Parathyroid adenoma (tissue), 2 donors: Measurements from ENCODE around the gene GNAO1.

ENCODE experiments used
- H2AFZ ChIP-seq: fragments of 300-600 bp; sonication (generic); one replicate; pipeline ENCODE4 v1.7.0; 2017; ENCODE audit warnings: antibody characterized with exemption, mild to moderate bottlenecking
- H3K27ac ChIP-seq: fragments of 300-600 bp; sonication (generic); one replicate; pipeline ENCODE4 v1.7.0; 2017
- H3K27me3 ChIP-seq: fragments of 300-600 bp; sonication (generic); one replicate; pipeline ENCODE4 v1.7.0; 2017; ENCODE audit warnings: low read length; ENCODE audit not compliant: control insufficient read depth, insufficient read depth
- H3K36me3 ChIP-seq: fragments of 300-600 bp; sonication (generic); one replicate; pipeline ENCODE4 v1.7.0; 2017; ENCODE audit warnings: low read length; ENCODE audit not compliant: control insufficient read depth, insufficient read depth
- H3K4me1 ChIP-seq: fragments of 300-600 bp; sonication (generic); one replicate; pipeline ENCODE4 v1.7.0; 2017; ENCODE audit warnings: control low read depth
- H3K4me2 ChIP-seq: fragments of 300-600 bp; sonication (generic); one replicate; pipeline ENCODE4 v1.7.0; 2017; ENCODE audit warnings: low read length
- H3K4me3 ChIP-seq: fragments of 300-600 bp; sonication (generic); one replicate; pipeline ENCODE4 v1.7.0; 2017; ENCODE audit warnings: low read depth, low read length
- H3K79me2 ChIP-seq: fragments of 300-600 bp; sonication (generic); one replicate; pipeline ENCODE4 v1.7.0; 2017; ENCODE audit warnings: control low read depth
- H3K9ac ChIP-seq: fragments of 300-600 bp; sonication (generic); one replicate; pipeline ENCODE4 v1.7.0; 2017; ENCODE audit warnings: mild to moderate bottlenecking
- H3K9me3 ChIP-seq: fragments of 300-600 bp; sonication (generic); one replicate; pipeline ENCODE4 v1.7.0; 2017; ENCODE audit warnings: low read length; ENCODE audit not compliant: control insufficient read depth
- TF ChIP-seq, protein P1 (sequence below): fragments of 300-600 bp; sonication (generic); IDR thresholded peaks from one replicate; pipeline ENCODE4 v1.7.0; 2017; ENCODE audit warnings: antibody characterized with exemption, mild to moderate bottlenecking
- donor health status: primary hyperparathyroidism.

The GNAO1 gene

DNA sequence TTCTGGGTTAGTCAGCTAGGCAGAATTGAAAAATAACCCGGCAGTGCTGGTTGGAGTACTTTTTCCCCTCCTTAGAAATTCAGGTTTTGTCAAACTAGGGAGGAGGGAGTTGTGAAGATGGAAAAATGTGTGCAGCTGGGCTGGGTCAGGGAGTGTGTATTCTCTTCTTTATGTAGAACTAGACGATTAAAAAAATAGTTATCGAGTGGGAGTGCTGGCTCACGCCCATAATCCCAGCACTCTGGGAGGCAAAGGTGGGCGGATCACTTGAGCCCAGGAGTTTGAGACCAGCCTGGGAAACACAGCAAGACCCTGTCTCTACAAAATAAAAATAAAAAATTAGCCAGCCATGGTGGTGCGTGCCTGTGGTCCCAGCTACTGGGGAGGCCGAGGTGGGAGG is 106.4 kb downstream of the GNAO1 start:
- Histone ChIP-seq H3K4me3 (no peak overlapping the region), H2AFZ (no peak overlapping the region), H3K27ac (no peak overlapping the region), H3K36me3 (no peaks in the 10 kb centered on the region), H3K4me1 (no peaks in the 10 kb centered on the region), H3K27me3 (no peaks in the 10 kb centered on the region), H3K4me2 (no peak overlapping the region), H3K79me2 (peaks cover 3% of the 10 kb centered on the region), H3K9me3 (no peaks in the 10 kb centered on the region), H3K9ac (no peak overlapping the region)
- TF ChIP-seq, protein P1, sequence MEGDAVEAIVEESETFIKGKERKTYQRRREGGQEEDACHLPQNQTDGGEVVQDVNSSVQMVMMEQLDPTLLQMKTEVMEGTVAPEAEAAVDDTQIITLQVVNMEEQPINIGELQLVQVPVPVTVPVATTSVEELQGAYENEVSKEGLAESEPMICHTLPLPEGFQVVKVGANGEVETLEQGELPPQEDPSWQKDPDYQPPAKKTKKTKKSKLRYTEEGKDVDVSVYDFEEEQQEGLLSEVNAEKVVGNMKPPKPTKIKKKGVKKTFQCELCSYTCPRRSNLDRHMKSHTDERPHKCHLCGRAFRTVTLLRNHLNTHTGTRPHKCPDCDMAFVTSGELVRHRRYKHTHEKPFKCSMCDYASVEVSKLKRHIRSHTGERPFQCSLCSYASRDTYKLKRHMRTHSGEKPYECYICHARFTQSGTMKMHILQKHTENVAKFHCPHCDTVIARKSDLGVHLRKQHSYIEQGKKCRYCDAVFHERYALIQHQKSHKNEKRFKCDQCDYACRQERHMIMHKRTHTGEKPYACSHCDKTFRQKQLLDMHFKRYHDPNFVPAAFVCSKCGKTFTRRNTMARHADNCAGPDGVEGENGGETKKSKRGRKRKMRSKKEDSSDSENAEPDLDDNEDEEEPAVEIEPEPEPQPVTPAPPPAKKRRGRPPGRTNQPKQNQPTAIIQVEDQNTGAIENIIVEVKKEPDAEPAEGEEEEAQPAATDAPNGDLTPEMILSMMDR, result no peak

DNA sequence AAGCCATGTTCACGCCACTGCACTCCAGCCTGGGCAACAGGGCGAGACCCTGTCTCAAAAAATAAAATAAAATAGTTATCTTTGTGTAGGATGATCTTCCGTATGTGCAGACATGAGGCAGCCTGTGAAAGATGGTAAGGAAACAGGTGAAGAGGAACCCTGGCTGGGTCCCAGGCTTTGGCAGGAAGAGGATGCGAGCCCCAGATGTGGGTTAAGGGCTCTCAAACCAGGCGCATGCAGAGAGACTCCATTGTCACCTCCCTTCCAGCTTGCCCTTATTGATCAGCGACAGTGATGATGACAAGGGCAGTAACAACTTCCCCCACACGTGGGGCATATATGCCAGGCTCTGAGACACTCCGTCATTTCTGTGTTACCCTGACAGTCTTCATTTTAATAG is 106.8 kb downstream of the GNAO1 start:
- TF ChIP-seq, protein P1, result no peak
- H3K4me3 ChIP-seq, result no peak overlapping the region
- H3K27me3 ChIP-seq, result no peaks in the 10 kb centered on the region
- no peaks in the 10 kb centered on the region for H3K36me3 ChIP-seq
- H2AFZ ChIP-seq, result no peak overlapping the region
- H3K79me2 ChIP-seq, result peaks cover 3% of the 10 kb centered on the region
- no peak overlapping the region for H3K27ac ChIP-seq
- no peaks in the 10 kb centered on the region for H3K4me1 ChIP-seq
- no peaks in the 10 kb centered on the region for H3K9me3 ChIP-seq
- no peak overlapping the region for H3K9ac ChIP-seq
- H3K4me2 ChIP-seq, result no peak overlapping the region

DNA sequence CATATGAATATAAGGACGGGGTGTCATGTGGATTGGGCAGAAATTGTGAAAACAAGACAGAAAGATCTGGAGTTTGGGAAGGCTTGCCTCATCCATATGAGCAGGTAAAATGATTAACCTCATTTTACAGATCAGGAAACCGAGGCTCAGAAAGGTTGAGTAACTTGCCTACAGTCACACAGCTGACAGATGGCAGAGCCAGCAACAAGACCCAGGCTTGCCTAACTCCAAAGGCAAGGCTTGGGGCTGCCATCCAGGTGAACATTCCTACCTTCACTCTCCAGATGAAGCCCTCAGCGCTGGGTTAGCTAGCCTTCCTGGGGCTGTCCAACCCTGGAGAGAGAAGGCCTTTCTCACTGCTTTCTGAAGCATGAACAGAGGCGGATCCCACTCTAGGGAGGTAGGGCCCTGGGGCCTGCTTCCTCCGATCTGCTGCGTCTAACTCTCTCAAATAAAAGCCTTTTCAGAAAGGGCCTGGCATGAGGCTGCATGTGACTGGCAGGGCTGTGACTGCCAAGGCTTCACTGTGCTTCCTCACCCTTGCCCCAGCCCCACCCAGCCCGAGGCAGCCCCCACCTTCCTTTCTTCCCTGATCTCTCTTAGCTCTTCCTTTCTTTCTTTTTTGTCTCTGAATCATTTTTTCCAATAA is 107.8 kb downstream of the GNAO1 start:
- Histone ChIP-seq H3K4me2 (no peak overlapping the region), H3K27me3 (no peaks in the 10 kb centered on the region), H3K9me3 (no peaks in the 10 kb centered on the region), H3K36me3 (no peaks in the 10 kb centered on the region), H2AFZ (no peak overlapping the region), H3K9ac (no peak overlapping the region), H3K4me3 (no peak overlapping the region), H3K27ac (no peak overlapping the region), H3K79me2 (peaks cover 3% of the 10 kb centered on the region), H3K4me1 (no peaks in the 10 kb centered on the region)
- TF ChIP-seq, protein P1, result no peak

DNA sequence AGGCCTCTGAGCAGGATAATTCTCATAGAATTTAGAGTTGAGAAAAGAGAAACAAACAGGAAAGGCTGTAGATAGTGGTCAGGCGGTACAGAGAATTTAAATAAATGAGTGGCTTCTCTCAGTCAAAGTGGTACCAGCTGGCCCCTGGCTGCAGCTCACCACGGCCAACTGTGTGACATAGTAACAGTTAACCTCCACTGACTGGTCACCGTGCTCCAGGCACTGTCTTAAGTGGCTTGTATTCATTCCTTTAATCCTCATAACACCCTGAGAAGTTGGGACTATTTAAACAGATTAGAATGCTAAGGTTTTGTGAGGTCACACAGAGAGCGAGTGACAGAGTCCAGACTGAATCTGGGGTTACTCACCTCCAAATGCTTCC is 108.9 kb downstream of the GNAO1 start:
- Histone ChIP-seq H3K4me3 (no peak overlapping the region), H3K79me2 (peaks cover 3% of the 10 kb centered on the region), H3K4me2 (no peak overlapping the region), H3K27me3 (no peaks in the 10 kb centered on the region), H3K9me3 (no peaks in the 10 kb centered on the region), H2AFZ (no peak overlapping the region), H3K27ac (no peak overlapping the region), H3K4me1 (no peaks in the 10 kb centered on the region), H3K36me3 (no peaks in the 10 kb centered on the region), H3K9ac (no peak overlapping the region)
- TF ChIP-seq, protein P1, result no peak
